Activated CD4-positive, alpha-beta T cell treated with anti-CD3 and anti-CD28 coated beads, Interleukin-2, amount 10 ng/mL, durations not matched to agents 24 days and 14 days (primary cell): ENCODE measurements around the gene KCNF1. TPM values are rescaled to one million over a fixed set of nuclear protein-coding genes. Genes with fewer than 3 reads are reported as not detected.
A peak's percentile ranks its signal among the peaks of the same experiment; 100 is the strongest.

Source experiments
- DNase-seq: peaks from one replicate; pipeline ENCODE4 v3.0.0; 2022
- H3K27ac Mint-ChIP-seq: one replicate; pipeline ENCODE4 v1.8.0; 2022; ENCODE audit warnings: mild to moderate bottlenecking, mixed read lengths
- H3K27me3 Mint-ChIP-seq: one replicate; pipeline ENCODE4 v1.8.0; 2022; ENCODE audit warnings: mixed read lengths
- H3K36me3 Mint-ChIP-seq: one replicate; pipeline ENCODE4 v1.8.0; 2022; ENCODE audit warnings: low read depth, mild to moderate bottlenecking, mixed read lengths
- H3K4me1 Mint-ChIP-seq: one replicate; pipeline ENCODE4 v1.8.0; 2021; ENCODE audit warnings: mixed read lengths
- H3K4me3 Mint-ChIP-seq: one replicate; pipeline ENCODE4 v1.8.0; 2022; ENCODE audit warnings: mild to moderate bottlenecking, moderate library complexity, mixed read lengths
- H3K9me3 Mint-ChIP-seq: one replicate; pipeline ENCODE4 v1.8.0; 2021; ENCODE audit warnings: mixed read lengths
- intact Hi-C: fragments of 100-400 bp; cut with micrococcal nuclease; formaldehyde crosslinking; loops from one replicate; pipeline ENCODE4 v1.15.1; 2023
- total RNA-seq: library from RNA; stranded (reverse); gene quantifications from 2 replicates; pipeline ENCODE4 v1.2.3, GENCODE V29; 2022

KCNF1 gene, protein sequence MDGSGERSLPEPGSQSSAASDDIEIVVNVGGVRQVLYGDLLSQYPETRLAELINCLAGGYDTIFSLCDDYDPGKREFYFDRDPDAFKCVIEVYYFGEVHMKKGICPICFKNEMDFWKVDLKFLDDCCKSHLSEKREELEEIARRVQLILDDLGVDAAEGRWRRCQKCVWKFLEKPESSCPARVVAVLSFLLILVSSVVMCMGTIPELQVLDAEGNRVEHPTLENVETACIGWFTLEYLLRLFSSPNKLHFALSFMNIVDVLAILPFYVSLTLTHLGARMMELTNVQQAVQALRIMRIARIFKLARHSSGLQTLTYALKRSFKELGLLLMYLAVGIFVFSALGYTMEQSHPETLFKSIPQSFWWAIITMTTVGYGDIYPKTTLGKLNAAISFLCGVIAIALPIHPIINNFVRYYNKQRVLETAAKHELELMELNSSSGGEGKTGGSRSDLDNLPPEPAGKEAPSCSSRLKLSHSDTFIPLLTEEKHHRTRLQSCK
- total RNA-seq = not detected in 2 replicates

DNA sequence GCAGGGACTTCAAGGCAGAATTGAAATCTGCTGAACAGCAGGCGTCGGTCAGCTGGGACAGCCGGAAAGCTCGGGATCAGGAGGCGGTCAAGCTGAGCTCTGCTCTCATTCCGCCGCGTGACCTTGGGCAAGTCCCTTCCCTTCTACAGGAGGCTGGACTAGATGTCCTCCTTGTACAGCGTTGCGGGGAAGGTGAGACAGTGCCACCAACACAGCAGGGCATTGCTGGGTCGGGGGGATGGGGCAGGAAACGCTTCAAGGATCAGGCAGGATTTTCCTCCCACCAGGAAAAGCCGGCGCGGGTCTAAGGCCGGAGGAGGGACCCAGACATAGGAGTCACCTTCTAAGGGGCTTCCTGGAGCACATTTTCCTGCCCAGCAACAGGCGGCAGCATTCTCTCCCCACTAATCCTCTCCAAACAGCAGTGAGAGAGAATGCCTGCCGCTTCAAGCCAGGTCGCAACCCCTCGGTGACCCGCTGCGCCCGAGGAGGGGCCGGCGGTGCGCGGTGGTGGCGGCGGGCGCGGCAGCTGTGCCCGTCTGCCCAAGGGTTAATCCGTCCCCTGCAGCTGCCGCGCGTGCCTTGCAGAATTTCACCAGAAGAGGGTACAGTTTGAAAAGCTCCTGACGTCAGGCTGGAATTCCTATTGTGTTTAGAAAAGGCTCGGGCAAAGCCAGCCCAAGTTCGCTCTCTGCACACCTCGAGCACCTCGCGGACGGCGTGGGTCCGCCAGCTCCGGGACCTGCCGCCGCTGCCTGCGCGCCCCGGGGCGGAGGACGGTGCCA is at the start of gene KCNF1:
Gene KCNF1, plus strand, starts transcription at position 644 of the 785 bp plus-strand sequence. CDS start 493 bp downstream, outside the sequence.
- DNase-seq = no peak
- H3K4me3 Mint-ChIP-seq = no peak within 1 kb of the TSS
- H3K27me3 Mint-ChIP-seq = peaks cover 33% of the 10 kb centered on the region
- H3K9me3 Mint-ChIP-seq = no peaks in the 10 kb centered on the region
- no peaks in the 10 kb centered on the region for H3K4me1 Mint-ChIP-seq
- intact Hi-C loops = no loop called here
- no peaks in the 10 kb centered on the region for H3K36me3 Mint-ChIP-seq
- H3K27ac Mint-ChIP-seq = no peak within 1 kb of the TSS

DNA sequence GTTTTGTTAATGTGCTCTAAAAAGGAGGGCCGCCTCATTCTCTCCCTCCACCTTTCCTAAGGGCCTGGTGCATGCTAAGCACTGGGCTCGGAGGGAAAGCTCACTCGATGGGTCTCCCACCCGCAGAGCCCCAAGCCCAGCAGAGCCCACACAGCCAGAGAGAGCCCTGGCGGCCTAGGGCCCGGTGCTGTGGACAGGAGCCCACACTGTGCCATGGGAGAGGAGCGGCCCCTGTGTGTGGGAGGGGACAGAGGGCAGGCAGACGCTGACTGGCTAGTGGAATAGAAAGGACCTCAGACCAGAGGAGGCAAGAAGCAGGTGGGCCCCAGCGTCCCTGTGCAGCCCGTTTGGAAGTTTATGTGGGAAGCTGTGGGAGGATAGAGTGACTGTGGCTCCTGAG is 49.4 kb upstream of the KCNF1 start:
- Mint-ChIP-seq H3K27me3 (peaks cover 38% of the 10 kb centered on the region), H3K4me1 (peaks cover 10% of the 10 kb centered on the region), H3K9me3 (no peaks in the 10 kb centered on the region), H3K4me3 (no peak overlapping the region), H3K27ac (no peak overlapping the region), H3K36me3 (no peaks in the 10 kb centered on the region)
- intact Hi-C loops = no loop called here
- no peak for DNase-seq

DNA sequence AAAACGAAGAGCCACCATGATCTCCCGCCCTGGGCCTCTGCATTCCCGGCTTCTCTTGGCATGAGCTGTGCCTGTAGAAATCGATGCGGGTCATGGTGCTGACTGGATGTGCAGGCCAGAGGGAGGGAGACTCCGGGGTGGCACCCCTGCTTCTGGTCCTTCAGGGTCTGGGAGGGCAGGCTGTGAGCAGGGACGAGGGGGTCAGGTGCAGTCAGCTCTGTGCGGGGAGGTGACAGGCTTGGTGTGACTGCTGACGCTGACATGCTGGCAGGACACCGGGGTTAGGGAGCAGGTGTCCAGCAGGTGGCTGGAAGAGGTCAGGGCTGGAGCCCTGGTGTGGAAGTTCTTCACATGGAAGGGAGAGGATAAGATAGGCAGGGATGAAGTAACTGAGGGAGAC is 48.7 kb upstream of the KCNF1 start:
- Mint-ChIP-seq H3K27me3 (peaks cover 40% of the 10 kb centered on the region), H3K9me3 (no peaks in the 10 kb centered on the region), H3K4me1 (peaks cover 10% of the 10 kb centered on the region), H3K27ac (no peak overlapping the region), H3K4me3 (no peak overlapping the region), H3K36me3 (no peaks in the 10 kb centered on the region)
- intact Hi-C loops = no loop called here
- DNase-seq = no peak

DNA sequence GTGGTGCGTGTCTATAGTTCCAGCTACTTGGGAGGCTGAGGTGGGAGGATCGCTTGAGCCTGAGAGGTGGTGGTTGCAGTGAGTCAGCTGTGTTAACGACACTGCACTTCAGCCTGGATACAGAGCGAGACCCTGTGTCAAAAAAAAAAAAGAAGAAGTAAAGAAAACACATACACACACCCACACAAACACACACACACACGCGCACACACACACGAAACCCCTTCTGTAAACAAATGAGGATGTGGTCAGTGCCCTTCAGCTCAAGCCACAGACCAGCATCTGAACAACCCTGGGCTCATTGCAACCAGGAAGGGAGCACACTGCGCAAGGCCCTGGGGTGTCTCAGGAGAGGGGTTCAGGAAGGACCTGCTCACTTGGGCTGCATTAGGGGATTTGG is 47.9 kb upstream of the KCNF1 start:
- H3K4me3 Mint-ChIP-seq = no peak overlapping the region
- no peak for DNase-seq
- H3K4me1 Mint-ChIP-seq = peaks cover 10% of the 10 kb centered on the region
- H3K27ac Mint-ChIP-seq = no peak overlapping the region
- no peaks in the 10 kb centered on the region for H3K9me3 Mint-ChIP-seq
- intact Hi-C loops = no loop called here
- H3K36me3 Mint-ChIP-seq = no peaks in the 10 kb centered on the region
- peaks cover 41% of the 10 kb centered on the region for H3K27me3 Mint-ChIP-seq

DNA sequence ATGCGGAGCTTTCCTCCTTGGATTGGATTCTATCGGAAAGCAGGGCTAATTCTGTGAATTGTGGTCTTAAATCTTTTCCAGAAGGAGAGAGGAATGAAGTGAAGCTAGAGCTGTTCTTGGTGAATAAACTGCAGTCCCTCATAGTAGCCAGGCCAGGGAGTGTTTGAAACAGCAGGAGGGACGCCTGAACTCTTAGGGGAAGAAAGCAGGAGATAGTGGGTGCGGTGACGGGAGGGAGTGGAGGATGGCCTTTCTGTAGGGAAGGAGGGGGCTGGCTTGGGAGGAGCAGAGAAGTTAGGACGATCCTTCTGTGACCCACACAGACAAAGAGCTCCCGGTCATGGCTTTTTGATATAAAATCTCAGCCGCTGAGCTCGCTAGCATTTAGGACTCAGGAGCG is 47.5 kb upstream of the KCNF1 start:
- Mint-ChIP-seq H3K4me3 (no peak overlapping the region), H3K4me1 (peaks cover 10% of the 10 kb centered on the region), H3K27ac (no peak overlapping the region), H3K36me3 (no peaks in the 10 kb centered on the region), H3K27me3 (peaks cover 38% of the 10 kb centered on the region), H3K9me3 (no peaks in the 10 kb centered on the region)
- no peak for DNase-seq
- intact Hi-C loops = no loop called here

DNA sequence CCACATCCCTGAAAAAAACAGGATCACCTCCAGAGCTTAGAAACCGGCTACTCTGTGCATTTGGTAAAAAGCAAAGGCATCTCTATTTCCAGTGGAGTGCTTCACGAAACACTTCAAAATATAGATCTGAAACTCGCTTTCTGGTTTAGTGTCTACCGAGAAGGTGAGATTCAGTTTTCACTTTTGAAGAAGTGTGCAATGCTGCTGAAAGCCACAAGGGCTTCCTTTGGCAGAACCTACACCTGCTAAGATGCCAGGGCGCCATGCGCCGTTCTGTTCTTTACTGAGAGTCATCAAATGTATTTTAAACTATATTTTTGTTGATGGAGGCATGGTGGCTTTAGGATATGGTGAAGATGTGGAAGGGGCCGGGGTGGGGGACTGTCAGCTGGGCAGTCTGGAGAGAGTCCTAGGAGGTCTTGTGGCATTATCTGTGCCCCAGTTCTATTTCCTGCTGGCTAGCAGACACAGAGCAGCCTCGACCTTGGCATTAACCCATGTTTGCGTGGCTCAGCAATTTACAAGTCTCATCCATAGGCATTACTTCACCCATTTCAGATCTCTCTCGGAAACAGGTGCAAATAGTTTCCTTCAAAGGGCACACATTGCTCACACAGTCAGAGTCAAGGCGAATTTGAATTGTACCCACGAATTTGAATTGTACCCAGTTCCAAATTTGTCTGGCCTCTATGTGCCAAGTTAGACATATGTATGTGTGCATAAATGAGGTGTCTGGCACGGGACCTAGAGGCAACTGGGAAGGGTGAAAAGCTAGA is 46.7 kb upstream of the KCNF1 start:
- no peak overlapping the region for H3K4me3 Mint-ChIP-seq
- peaks cover 10% of the 10 kb centered on the region for H3K4me1 Mint-ChIP-seq
- intact Hi-C loops = no loop called here
- peaks cover 38% of the 10 kb centered on the region for H3K27me3 Mint-ChIP-seq
- no peaks in the 10 kb centered on the region for H3K9me3 Mint-ChIP-seq
- DNase-seq = peak; percentile 74
- H3K27ac Mint-ChIP-seq = no peak overlapping the region
- H3K36me3 Mint-ChIP-seq = no peaks in the 10 kb centered on the region

DNA sequence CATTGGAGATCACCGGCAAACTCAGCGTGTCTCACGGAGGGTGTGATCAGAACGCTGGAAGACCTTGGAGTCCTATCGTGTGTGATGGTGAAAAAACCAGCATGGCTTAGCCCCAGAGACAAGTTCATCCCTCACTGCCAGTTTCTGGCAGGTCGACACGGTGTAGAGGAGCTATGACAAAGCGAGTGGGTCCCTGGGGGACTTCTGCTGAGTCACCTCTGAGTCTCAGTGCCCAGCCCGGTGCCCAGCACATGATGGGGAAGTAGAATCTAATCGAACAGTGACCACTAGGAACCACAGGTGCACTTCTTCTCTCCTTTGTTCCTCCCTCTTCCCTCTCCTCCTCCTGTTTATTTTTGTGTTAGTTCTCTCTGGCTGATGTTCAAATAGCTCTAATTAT is 45.9 kb upstream of the KCNF1 start:
- Mint-ChIP-seq H3K9me3 (no peaks in the 10 kb centered on the region), H3K27me3 (peaks cover 35% of the 10 kb centered on the region), H3K4me3 (no peak overlapping the region), H3K27ac (no peak overlapping the region), H3K36me3 (no peaks in the 10 kb centered on the region), H3K4me1 (peaks cover 10% of the 10 kb centered on the region)
- intact Hi-C loops = no loop called here
- no peak for DNase-seq

DNA sequence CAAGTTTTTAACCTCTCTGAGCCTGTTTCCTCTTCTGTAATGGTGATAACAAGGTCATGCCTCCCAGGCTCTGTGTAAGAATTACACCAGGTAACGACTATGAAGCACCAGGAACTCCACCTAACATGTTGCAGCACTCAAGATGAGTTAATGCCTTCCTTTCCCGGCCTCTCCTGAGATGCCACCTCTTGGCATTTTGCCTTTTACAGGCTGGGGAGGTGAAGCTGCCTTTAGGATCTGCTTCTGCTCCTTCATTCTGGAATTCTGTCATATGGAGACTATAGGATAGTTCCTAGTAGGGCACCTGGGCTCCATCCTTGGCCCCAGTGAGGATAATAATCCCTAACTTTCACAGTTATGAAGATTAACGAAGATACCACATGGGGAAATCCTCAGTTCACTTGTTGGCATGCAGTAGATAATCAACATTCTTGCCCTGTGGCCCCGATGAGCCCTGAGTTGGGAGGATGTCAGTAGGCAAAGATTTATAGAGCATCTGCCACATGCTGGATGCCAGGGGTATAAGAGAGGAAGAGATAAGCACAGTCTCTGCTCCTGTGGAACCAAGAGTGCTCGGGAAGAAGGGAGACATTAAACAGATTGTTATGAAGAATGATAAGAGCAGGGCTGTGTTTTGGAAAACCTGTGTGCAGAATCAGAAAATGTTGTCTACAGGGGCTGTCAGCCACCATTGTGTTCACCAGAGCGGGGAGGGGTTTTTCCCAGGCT is 43.9 kb upstream of the KCNF1 start:
- Mint-ChIP-seq H3K4me3 (no peak overlapping the region), H3K4me1 (peaks cover 10% of the 10 kb centered on the region), H3K27me3 (peaks cover 34% of the 10 kb centered on the region), H3K36me3 (no peaks in the 10 kb centered on the region), H3K27ac (no peak overlapping the region), H3K9me3 (no peaks in the 10 kb centered on the region)
- intact Hi-C loops = no loop called here
- DNase-seq = no peak

DNA sequence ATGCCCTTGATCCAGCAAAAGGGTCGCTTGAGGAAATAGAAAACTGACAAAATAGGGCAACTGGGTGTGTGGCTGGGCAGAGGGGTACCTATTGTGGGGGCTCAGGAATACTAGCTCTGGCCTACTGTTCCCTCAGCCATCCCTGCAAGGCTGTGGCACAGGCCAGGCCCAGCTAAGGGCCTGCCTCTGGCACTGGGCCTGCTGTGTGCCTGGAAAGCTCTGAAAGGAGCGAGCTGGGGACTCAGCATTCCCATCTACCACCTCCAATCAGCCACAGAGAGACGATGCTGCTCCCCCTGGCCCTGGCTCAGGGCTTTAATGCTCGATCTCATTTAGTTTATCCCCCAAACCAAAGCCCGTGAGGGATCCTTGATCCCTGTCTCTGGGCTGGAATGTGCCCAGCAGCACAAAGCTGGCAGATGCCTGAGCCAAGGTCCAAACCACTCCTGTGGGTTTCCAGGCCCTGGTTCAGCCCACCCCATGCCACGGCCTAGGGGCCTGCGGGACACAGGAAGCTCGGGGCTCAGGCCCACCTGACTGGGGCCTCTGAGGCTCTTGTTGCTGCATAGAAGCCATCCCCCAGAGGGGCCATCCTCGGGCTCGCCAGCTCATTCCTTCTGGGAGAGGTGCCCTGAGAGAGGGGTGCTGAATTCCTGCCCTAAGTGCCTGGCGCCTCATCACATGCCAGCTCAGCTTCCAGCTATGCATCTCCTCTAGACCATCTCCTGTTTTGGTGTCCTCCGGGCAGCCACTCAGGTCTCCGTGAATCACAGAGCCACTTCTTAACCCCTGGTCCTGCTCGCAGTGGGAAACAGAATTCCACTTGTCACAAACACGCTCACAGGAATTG is 43.0 kb upstream of the KCNF1 start:
- peaks cover 30% of the 10 kb centered on the region for H3K27me3 Mint-ChIP-seq
- H3K9me3 Mint-ChIP-seq = no peaks in the 10 kb centered on the region
- H3K27ac Mint-ChIP-seq = no peak overlapping the region
- H3K4me3 Mint-ChIP-seq = no peak overlapping the region
- H3K36me3 Mint-ChIP-seq = no peaks in the 10 kb centered on the region
- peaks cover 10% of the 10 kb centered on the region for H3K4me1 Mint-ChIP-seq
- intact Hi-C loops = no loop called here
- DNase-seq = no peak

DNA sequence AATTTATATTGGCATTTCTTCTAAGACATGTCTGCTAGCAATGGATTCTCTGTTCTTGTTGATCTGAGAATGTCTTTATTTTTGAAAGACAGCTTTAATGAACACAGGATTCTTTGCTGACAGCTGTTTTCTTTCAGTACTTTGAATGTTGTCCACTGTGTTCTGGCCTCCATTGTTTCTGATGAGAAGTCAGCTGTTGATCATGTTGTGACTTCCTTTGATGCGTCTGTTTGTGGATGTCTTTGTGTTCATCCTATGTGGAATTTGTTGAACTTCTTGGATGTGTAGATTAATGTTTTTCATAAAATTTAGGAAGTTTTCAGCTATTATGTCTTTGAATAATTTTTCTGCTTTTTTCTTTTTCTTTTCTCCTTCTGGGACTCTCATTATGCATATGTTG is 39.8 kb upstream of the KCNF1 start:
- intact Hi-C loops = no loop called here
- Mint-ChIP-seq H3K27ac (no peak overlapping the region), H3K9me3 (no peaks in the 10 kb centered on the region), H3K4me3 (no peak overlapping the region), H3K36me3 (no peaks in the 10 kb centered on the region), H3K4me1 (no peaks in the 10 kb centered on the region), H3K27me3 (peaks cover 19% of the 10 kb centered on the region)
- no peak for DNase-seq

DNA sequence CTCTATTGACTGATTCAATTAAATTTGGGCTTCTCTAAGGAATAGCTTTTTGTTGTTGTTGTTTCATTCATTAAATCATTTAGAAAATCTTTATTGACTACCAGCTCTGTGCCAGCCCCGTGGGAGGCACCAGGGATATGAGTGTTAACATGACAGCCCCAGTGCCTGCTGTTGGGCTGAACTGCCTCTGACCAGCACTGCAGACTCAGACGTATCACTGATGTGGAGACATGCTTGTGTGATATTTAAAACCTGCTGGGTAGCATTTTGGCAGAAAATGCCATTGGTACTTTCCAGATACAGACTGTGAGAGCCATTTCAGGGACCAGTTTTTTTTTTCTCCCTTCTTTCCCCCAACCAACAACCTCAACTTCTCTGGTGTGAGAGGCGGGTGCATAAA is 38.6 kb upstream of the KCNF1 start:
- H3K36me3 Mint-ChIP-seq = no peaks in the 10 kb centered on the region
- no peak overlapping the region for H3K4me3 Mint-ChIP-seq
- intact Hi-C loops = no loop called here
- H3K27ac Mint-ChIP-seq = no peak overlapping the region
- peaks cover 16% of the 10 kb centered on the region for H3K27me3 Mint-ChIP-seq
- H3K4me1 Mint-ChIP-seq = no peaks in the 10 kb centered on the region
- H3K9me3 Mint-ChIP-seq = no peaks in the 10 kb centered on the region
- DNase-seq = no peak

DNA sequence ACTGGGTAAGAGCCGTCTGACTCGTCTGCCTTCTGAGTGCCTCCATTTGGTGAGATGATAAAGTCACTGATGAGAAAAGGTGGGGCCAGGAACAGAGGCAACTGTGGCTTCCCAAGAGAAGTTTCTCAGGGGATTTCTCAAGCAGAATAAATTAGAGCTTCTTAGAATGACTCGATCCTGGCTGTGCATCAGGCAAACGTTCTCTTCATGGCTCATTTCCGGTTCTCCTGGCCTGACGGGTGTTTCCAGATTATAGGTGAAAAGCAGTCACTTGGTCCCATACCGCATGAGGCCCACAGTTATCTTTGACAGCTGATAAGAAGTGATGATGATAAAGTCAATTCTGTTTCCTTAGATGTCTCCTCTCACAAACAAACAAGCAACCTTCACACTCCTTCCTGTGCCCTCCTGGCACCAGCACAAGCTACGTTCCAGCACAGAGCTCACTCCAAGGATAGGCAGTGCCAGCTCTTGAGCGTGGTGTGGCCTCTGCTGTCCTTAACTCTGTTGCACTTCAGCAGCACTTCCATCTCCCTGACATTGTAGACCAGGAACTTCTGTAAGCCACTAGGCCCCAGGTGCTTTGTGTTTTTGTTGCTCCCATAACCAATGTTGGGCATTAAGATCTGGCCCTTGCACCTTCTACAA is 37.8 kb upstream of the KCNF1 start:
- Mint-ChIP-seq H3K4me1 (no peaks in the 10 kb centered on the region), H3K27me3 (peaks cover 16% of the 10 kb centered on the region), H3K9me3 (no peaks in the 10 kb centered on the region), H3K36me3 (no peaks in the 10 kb centered on the region), H3K27ac (no peak overlapping the region), H3K4me3 (no peak overlapping the region)
- intact Hi-C loops = no loop called here
- no peak for DNase-seq
